Omental fat pad (tissue), 4 donors: ENCODE data around the gene GRIA1. TPM values are rescaled to one million over a fixed set of nuclear protein-coding genes. Genes with fewer than 3 reads are reported as not detected.

Experiments
- ATAC-seq: fragments of 150-250 bp; one replicate; pipeline ENCODE4 v1.9.1; 2016; ENCODE audit warnings: mild to moderate bottlenecking, moderate library complexity; ENCODE audit not compliant: low FRiP score
- DNase-seq: peaks from one replicate; pipeline ENCODE4 v3.0.0-alpha.2; 2019; ENCODE audit warnings: low spot score
- total RNA-seq, 4 donors: library from RNA; depleted of rRNA; stranded (reverse); fragments of >200 nt; gene quantifications; one replicate each; pipeline ENCODE4 v1.1.0, GENCODE V29; 2016
- TF ChIP-seq, protein P1 (sequence below), 3 donors: fragments of 450-650 bp; IDR thresholded peaks; one replicate each; pipeline ENCODE4 v1.5.1; 2016 to 2017; ENCODE audit warnings: antibody characterized with exemption in 3 of 3, mild to moderate bottlenecking in 3 of 3, moderate library complexity in 2 of 3

GRIA1 gene
- total RNA-seq, 4 donors from 2014 or later, result 1.7 to 9.6 (median 5.0) TPM; not detected in 1

DNA sequence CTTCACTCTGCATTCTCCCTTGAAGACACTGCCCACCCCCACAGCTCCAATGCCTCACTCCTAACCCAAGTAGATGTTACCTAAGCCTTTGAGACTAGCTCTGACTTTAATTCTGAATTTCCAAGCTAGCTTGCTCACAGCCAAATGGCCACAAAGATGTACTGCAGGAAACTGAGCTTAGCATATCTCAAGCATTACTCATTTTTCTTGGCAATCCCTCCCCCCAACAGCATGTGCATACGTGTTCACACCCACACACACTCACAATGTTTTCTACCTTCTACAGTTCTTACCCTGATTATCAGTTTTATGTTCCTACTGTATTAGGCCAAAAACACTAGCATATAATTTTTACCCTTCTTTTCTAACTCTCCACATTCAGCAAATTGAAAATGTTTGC, 13.7 kb upstream of the GRIA1 start:
- TF ChIP-seq, protein P1, sequence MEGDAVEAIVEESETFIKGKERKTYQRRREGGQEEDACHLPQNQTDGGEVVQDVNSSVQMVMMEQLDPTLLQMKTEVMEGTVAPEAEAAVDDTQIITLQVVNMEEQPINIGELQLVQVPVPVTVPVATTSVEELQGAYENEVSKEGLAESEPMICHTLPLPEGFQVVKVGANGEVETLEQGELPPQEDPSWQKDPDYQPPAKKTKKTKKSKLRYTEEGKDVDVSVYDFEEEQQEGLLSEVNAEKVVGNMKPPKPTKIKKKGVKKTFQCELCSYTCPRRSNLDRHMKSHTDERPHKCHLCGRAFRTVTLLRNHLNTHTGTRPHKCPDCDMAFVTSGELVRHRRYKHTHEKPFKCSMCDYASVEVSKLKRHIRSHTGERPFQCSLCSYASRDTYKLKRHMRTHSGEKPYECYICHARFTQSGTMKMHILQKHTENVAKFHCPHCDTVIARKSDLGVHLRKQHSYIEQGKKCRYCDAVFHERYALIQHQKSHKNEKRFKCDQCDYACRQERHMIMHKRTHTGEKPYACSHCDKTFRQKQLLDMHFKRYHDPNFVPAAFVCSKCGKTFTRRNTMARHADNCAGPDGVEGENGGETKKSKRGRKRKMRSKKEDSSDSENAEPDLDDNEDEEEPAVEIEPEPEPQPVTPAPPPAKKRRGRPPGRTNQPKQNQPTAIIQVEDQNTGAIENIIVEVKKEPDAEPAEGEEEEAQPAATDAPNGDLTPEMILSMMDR (IDR thresholded peaks at IDR 0.05), result no peak
- ATAC-seq (no peak), DNase-seq (no peak)

- ATAC-seq (no peak), DNase-seq (no peak)
- TF ChIP-seq, protein P1 (IDR thresholded peaks at IDR 0.05), result no peak
Observed at GRCh38 chr5:153480401-153480800, 10.1 kb upstream of the GRIA1 start.

- ATAC-seq (no peak), DNase-seq (no peak)
- TF ChIP-seq, protein P1 (IDR thresholded peaks at IDR 0.05), result no peak
Observed at GRCh38 chr5:153483482-153483881, 7.0 kb upstream of the GRIA1 start.

GRCh38 chr5:153485641-153486040, 4.8 kb upstream of the GRIA1 start:
- ATAC-seq, result no peak
- no peak for DNase-seq
- TF ChIP-seq, protein P1 (IDR thresholded peaks at IDR 0.05), result no peak

DNA sequence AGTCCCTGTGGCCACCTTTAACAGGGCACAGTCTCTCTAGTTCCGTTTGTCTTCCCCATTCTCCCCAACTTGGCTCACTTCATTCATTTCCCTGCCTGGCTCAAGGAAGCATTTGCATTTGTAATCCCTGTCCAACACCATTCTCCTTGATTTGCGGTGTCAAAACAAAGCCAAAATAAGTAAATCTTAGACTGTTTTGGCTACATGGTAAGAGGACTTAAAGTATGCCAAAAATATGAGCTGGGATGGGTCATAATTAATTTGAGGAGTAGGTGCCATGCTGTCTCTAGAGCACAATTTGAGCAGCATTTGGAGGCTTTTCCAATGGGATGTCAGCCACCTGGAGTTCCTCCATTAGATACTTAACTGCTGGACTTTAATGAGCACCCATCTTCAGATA, 3.7 kb upstream of the GRIA1 start:
- ATAC-seq (no peak), DNase-seq (no peak)
- TF ChIP-seq, protein P1 (IDR thresholded peaks at IDR 0.05), result no peak

DNA sequence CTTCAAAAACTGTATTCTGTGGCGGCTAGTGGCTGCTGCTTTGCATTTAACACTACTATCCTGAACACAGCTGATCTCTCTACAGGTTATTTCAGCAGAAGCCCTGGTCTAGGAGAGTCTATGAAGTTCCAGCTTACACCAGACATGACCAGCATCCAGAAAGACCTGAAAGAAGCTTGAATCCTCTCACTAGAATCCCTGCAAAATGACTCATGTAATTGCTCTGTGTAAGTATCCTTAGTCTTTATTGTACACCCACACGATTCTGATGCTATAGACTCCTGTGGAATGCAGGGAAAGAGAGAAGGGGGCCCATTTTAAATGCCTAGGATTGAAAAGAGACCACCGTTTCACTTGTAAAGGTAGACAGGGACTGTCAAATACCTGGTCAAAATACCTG, 859 bp upstream of the GRIA1 start:
- TF ChIP-seq, protein P1 (IDR thresholded peaks at IDR 0.05), result no peak
- no peak for DNase-seq
- ATAC-seq, result no peak

- TF ChIP-seq, protein P1 (IDR thresholded peaks at IDR 0.05), result no peak
- ATAC-seq (no peak), DNase-seq (no peak)
Observed at GRCh38 chr5:153491038-153491744, 721 bp downstream of the GRIA1 start.
